Esophagus muscularis mucosa (tissue), 4 donors: ENCODE results near the gene CTNNA1. TPM values are rescaled to one million over a fixed set of nuclear protein-coding genes. Genes with fewer than 3 reads are reported as not detected.

Experiments
- DNase-seq: peaks from one replicate; pipeline ENCODE4 v3.0.0-alpha.2; 2017; ENCODE audit errors: extremely low spot score
- H3K27ac ChIP-seq, 4 donors: fragments of 200-600 bp; sonication (generic); replicated peaks in 1 of 4; 1 replicate in 3 of 4; 2 replicates in 1 of 4; pipeline ENCODE4 v1.5.1; 2016 to 2019; ENCODE audit warnings: mild to moderate bottlenecking in 1 of 4
- H3K27me3 ChIP-seq, 4 donors: fragments of 200-600 bp; sonication (generic); one replicate each; pipeline versions ENCODE4 v1.5.1 to v1.6.0; 2016 to 2019
- H3K36me3 ChIP-seq, 4 donors: fragments of 200-600 bp; sonication (generic); one replicate each; pipeline ENCODE4 v1.5.1; 2016 to 2019
- H3K4me1 ChIP-seq, 4 donors: fragments of 200-600 bp; sonication (generic); one replicate each; pipeline ENCODE4 v1.5.1; 2016 to 2019
- H3K4me3 ChIP-seq, 4 donors: fragments of 200-600 bp; sonication (generic); 1 replicate in 2 of 4; 2 replicates in 2 of 4; pipeline ENCODE4 v1.5.1; 2016 to 2019; ENCODE audit warnings: mild to moderate bottlenecking in 4 of 4, moderate library complexity in 1 of 4
- H3K9me3 ChIP-seq, 4 donors: fragments of 200-600 bp; sonication (generic); 1 replicate in 3 of 4; 2 replicates in 1 of 4; pipeline ENCODE4 v1.5.1; 2016 to 2019
- CTCF ChIP-seq, 3 experiments: fragments of 200-600 bp in 2 of 3; fragments of 450-650 bp in 1 of 3; sonication (generic) in 2 of 3; IDR thresholded peaks; one replicate each; pipeline ENCODE4 v1.5.1; 2017 to 2019; ENCODE audit warnings: antibody characterized with exemption in 3 of 3, mild to moderate bottlenecking in 2 of 3, moderate library complexity in 1 of 3
- EP300 ChIP-seq: sonication (generic); formaldehyde crosslinking; IDR thresholded peaks from one replicate; pipeline ENCODE4 v1.6.1; 2017; ENCODE audit warnings: antibody characterized with exemption
- POLR2A ChIP-seq: fragments of 450-650 bp; IDR thresholded peaks from one replicate; pipeline ENCODE4 v1.6.1; 2017; ENCODE audit warnings: antibody characterized with exemption, moderate library complexity, mild to moderate bottlenecking, low read depth
- POLR2AphosphoS5 ChIP-seq, 2 donors: sonication (generic); formaldehyde crosslinking; IDR thresholded peaks; one replicate each; pipeline ENCODE4 v1.6.1; 2017; ENCODE audit warnings: antibody characterized with exemption in 2 of 2
- WGBS: methylation state at CpG from one replicate; pipeline ENCODE4 v1.1.5; 2018; 5-methylcytosine and 5-hydroxymethylcytosine counted together
- intact Hi-C: fragments of 100-400 bp; cut with DNase I; formaldehyde crosslinking; loops from one replicate; pipeline ENCODE4 v1.15.1; 2023
- total RNA-seq, 4 donors: library from RNA; depleted of rRNA; stranded (reverse); fragments of >200 nt; gene quantifications; one replicate each; pipeline versions ENCODE4 v1.1.0 to v1.2.1, GENCODE V29; 2016

Gene CTNNA1
- total RNA-seq, 4 donors from 2014 or later, result 335 to 423 (median 369) TPM

GRCh38 chr5:138964647-138965201 is 211.5 kb downstream of the CTNNA1 start:
- TF ChIP-seq POLR2AphosphoS5 (IDR thresholded peaks at IDR 0.05) (no peak), EP300 (no peak), POLR2A (no peak), CTCF (IDR thresholded peaks at IDR 0.05) (no peak)
- intact Hi-C loops, result no loop called here
- 74% methylated on average over 7 of the region's 7 CpGs for whole genome bisulfite sequencing
- Histone ChIP-seq H3K9me3 (no peaks in the 10 kb centered on the region), H3K27me3 (no peaks in the 10 kb centered on the region), H3K4me3 (no peak overlapping the region), H3K27ac (no peak overlapping the region), H3K36me3 (no peaks in the 10 kb centered on the region), H3K4me1 (peaks cover 10 to 22% (median 14%) of the 10 kb centered on the region in 4 donors)
- no peak for DNase-seq

- TF ChIP-seq POLR2A (no peak), CTCF (IDR thresholded peaks at IDR 0.05) (no peak), POLR2AphosphoS5 (IDR thresholded peaks at IDR 0.05) (no peak), EP300 (no peak)
- Histone ChIP-seq H3K4me3 (no peak overlapping the region), H3K4me1 (peaks cover 10 to 22% (median 14%) of the 10 kb centered on the region in 4 donors), H3K36me3 (no peaks in the 10 kb centered on the region), H3K27ac (no peak overlapping the region), H3K9me3 (no peaks in the 10 kb centered on the region), H3K27me3 (no peaks in the 10 kb centered on the region)
- WGBS, result 100% methylated on average over 2 of the region's 2 CpGs
- intact Hi-C loops, result no loop called here
- DNase-seq, result no peak
These were observed 212.4 kb downstream of the CTNNA1 start for GRCh38 chr5:138965626-138966025.

GRCh38 chr5:138966236-138966985 is 213.2 kb downstream of the CTNNA1 start:
- Histone ChIP-seq H3K9me3 (no peaks in the 10 kb centered on the region), H3K4me1 (peaks cover 10 to 22% (median 15%) of the 10 kb centered on the region in 4 donors), H3K36me3 (no peaks in the 10 kb centered on the region), H3K27me3 (no peaks in the 10 kb centered on the region), H3K4me3 (no peak overlapping the region), H3K27ac (no peak overlapping the region)
- intact Hi-C loops, result no loop called here
- no peak for TF ChIP-seq POLR2A
- no peak for TF ChIP-seq POLR2AphosphoS5 (IDR thresholded peaks at IDR 0.05)
- TF ChIP-seq CTCF (IDR thresholded peaks at IDR 0.05), result no peak
- TF ChIP-seq EP300, result no peak
- WGBS, result 100% methylated on average over 10 of the region's 10 CpGs
- DNase-seq, result no peak

- intact Hi-C loops, result no loop called here
- Histone ChIP-seq H3K4me3 (no peak overlapping the region), H3K9me3 (no peaks in the 10 kb centered on the region), H3K27ac (no peak overlapping the region), H3K36me3 (no peaks in the 10 kb centered on the region), H3K27me3 (no peaks in the 10 kb centered on the region), H3K4me1 (peaks cover 10 to 24% (median 21%) of the 10 kb centered on the region in 4 donors)
- no peak for TF ChIP-seq POLR2A
- TF ChIP-seq POLR2AphosphoS5 (IDR thresholded peaks at IDR 0.05), result no peak
- TF ChIP-seq CTCF (IDR thresholded peaks at IDR 0.05), result no peak
- TF ChIP-seq EP300, result no peak
- WGBS, result 77% methylated on average over 10 of the region's 10 CpGs
- no peak for DNase-seq
These were observed 214.7 kb downstream of the CTNNA1 start for GRCh38 chr5:138967791-138968448.
